ENCODE data around the gene PITX1. TPM values are rescaled to one million over a fixed set of nuclear protein-coding genes. Genes with fewer than 3 reads are reported as not detected.

Gene PITX1
- total and polyA plus RNA-seq, 2 of the 13 experiments (the other 11 are each of a cell fraction or from before 2014, with no cell fraction given), result 11.7 to 20.2 TPM

DNA sequence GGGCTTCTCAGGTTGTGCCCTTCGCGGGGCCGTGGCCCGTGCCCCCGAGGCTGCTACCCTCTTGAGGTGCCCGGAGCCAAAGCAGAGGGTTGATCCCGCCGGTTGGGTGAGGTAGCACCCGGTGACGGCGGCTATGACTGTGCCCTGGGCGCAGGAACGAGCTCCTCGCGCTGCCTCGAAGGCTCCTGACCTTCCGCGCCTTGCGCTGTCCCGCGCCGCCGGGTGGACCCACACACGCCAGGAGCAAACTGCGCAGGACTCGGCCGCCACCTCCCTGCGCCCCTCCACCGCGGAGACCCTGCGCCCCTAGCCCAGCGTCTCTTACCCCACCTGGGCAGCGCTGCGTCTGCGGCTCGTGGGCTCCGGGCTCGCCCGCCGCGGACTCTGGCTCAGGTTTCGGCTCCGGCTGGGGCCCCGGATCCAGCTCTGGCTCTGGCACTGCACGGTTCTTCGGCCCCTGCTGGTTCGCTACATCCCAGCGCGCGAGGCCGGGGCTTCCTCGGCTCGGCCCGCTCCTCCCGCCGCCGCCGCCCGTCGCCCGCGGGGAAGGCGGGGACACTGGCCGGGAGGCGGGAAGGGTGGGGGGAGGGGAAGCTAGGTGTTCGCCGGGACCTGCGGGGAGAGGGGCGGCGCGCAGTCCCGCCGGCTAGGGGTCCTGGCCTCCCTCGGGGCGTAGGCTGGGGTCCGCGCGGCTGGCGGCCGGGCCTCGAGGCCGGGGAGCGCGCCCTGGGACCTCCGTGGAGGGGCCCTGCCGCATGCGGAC is 5.4 kb upstream of the PITX1 start:
- TF ChIP-seq, protein P1, sequence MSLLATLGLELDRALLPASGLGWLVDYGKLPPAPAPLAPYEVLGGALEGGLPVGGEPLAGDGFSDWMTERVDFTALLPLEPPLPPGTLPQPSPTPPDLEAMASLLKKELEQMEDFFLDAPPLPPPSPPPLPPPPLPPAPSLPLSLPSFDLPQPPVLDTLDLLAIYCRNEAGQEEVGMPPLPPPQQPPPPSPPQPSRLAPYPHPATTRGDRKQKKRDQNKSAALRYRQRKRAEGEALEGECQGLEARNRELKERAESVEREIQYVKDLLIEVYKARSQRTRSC (CRISPR knock-in tag; IDR thresholded peaks at IDR 0.05; ENCODE audit: low read depth), result no peak
- TF ChIP-seq AGO1 (IDR thresholded peaks at IDR 0.05; ENCODE audit: low read depth, low read length, poor library complexity, severe bottlenecking) (peak; percentile 33), SIX4 (CRISPR knock-in tag; IDR thresholded peaks at IDR 0.05) (no peak), FOXA3 (CRISPR knock-in tag; IDR thresholded peaks at IDR 0.05) (no peak), ZSCAN25 (CRISPR knock-in tag; IDR thresholded peaks at IDR 0.05) (no peak)
- TF ChIP-seq, protein P2, sequence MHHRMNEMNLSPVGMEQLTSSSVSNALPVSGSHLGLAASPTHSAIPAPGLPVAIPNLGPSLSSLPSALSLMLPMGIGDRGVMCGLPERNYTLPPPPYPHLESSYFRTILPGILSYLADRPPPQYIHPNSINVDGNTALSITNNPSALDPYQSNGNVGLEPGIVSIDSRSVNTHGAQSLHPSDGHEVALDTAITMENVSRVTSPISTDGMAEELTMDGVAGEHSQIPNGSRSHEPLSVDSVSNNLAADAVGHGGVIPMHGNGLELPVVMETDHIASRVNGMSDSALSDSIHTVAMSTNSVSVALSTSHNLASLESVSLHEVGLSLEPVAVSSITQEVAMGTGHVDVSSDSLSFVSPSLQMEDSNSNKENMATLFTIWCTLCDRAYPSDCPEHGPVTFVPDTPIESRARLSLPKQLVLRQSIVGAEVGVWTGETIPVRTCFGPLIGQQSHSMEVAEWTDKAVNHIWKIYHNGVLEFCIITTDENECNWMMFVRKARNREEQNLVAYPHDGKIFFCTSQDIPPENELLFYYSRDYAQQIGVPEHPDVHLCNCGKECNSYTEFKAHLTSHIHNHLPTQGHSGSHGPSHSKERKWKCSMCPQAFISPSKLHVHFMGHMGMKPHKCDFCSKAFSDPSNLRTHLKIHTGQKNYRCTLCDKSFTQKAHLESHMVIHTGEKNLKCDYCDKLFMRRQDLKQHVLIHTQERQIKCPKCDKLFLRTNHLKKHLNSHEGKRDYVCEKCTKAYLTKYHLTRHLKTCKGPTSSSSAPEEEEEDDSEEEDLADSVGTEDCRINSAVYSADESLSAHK (CRISPR knock-in tag; IDR thresholded peaks at IDR 0.05; ENCODE audit: borderline replicate concordance), result no peak
- no TSS peak for BruUV-seq (replicated peaks)
- intact Hi-C loops (cut with micrococcal nuclease; ENCODE audit: unreplicated experiment), result no loop called here
- no peak overlapping the region for H3K4me2 ChIP-seq (ENCODE audit: low read depth, low read length)
- ChIA-PET CTCF (ENCODE audit: low intra/inter-chr PET ratio, low total read pairs) (no interaction called here), POLR2A (no interaction called here)
- H3K79me2 ChIP-seq (ENCODE audit: insufficient read depth, low read length), result no peaks in the 10 kb centered on the region
- H3K9me3 ChIP-seq (ENCODE audit: low read length), result no peaks in the 10 kb centered on the region
- ATAC-seq (no peak), DNase-seq (ENCODE audit: low spot score) (no peak), FAIRE-seq (no peak)
- no peaks in the 10 kb centered on the region for H4K20me1 ChIP-seq (ENCODE audit: insufficient read depth, low read length)
- H3K27me3 ChIP-seq (ENCODE audit: control insufficient read depth in 1 of 2, insufficient read depth in 2 of 2, low read length in 2 of 2), result no peaks in the 10 kb centered on the region
- WGBS (ENCODE audit: low lambda C conversion rate), result 96% methylated on average over 50 of the region's 87 CpGs
- in situ Hi-C loops (cut with HindIII; ENCODE audit: extremely low pct_ligation_motif_present, low pct_unique_long_range_greater_than_20kb), result loop anchor here (10.0 kb wide), 2 partner anchors 145 to 295 kb away; no protein-coding TSS in a partner anchor
- no peak overlapping the region for H3K9ac ChIP-seq (ENCODE audit: insufficient read depth, low read depth, low read length)
- peaks cover 12% of the 10 kb centered on the region for H3K4me1 ChIP-seq (ENCODE audit: insufficient read depth, low read length)
- no peak overlapping the region for H2AFZ ChIP-seq (ENCODE audit: low read length)
- no peaks in the 10 kb centered on the region for H3K36me3 ChIP-seq (replicated peaks in 1 of 2; ENCODE audit: control insufficient read depth in 1 of 2, insufficient read depth in 2 of 2, low read length in 2 of 2)
- no peak overlapping the region for H3K4me3 ChIP-seq (replicated peaks in 1 of 3; ENCODE audit: insufficient read depth in 1 of 3, low read depth in 2 of 3, low read length in 3 of 3)
- H3K27ac ChIP-seq (ENCODE audit: extremely low read length, insufficient read depth, low read length), result no peak overlapping the region
